ENCODE measurements around the gene TOX4.

DNA sequence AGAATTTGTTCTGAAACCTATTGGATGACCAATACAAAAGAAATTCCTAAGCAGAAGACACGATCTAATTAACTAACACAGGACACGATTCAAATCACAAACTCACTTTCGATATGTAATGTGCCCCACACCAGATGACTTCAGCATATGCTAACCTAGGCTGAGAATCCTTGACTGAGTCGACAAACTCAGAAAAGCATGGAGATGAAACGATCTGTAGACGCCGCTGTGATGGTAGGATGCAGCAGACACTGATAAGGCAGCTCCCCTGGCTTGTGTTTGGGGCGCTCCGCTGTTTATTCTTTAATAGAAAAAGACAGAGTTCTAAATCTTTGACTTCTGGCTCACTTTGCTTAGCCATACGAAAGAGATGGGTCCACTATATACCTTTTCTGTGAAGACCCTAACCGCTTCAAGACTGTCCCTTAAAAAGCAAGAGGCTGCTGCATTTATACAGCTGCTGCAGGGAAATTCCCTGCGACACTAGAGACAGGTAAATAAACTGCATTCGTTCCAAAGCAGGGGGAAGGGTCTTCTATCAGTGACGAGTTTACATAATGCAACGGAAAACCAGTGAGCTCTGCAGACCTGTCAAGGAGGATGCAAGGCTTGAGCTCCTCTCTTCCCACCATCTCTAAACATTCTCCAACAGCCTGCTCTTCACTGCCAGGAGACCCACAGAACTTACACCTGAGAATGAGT lies 22.0 kb upstream of the TOX4 start:
- TF ChIP-seq GATA2 (IDR thresholded peaks at IDR 0.05; ENCODE audit: low read depth, low read length): no peak
- no peak for TF ChIP-seq GATA3 (IDR thresholded peaks at IDR 0.05; ENCODE audit: low read depth, low read length)
